AG09309 (cell line): ENCODE measurements around the gene LAMB3.
A peak's percentile ranks its signal among the peaks of the same experiment; 100 is the strongest.

Source experiments
- DNase-seq: peaks from one replicate; pipeline ENCODE4 v3.0.0-alpha.2; 2010; ENCODE audit warnings: low read depth
- H3K4me3 ChIP-seq: 2 replicates; pipeline ENCODE4 v1.5.1; 2011; ENCODE audit warnings: mild to moderate bottlenecking, low read depth, low read length, moderate library complexity; ENCODE audit not compliant: control insufficient read depth
- TF ChIP-seq, protein P1 (sequence below): IDR thresholded peaks from 2 replicates; pipeline ENCODE4 v1.5.1; 2011; ENCODE audit warnings: mild to moderate bottlenecking, low read depth, low read length, inconsistent platforms; ENCODE audit not compliant: insufficient read depth, control insufficient read depth; ENCODE audit errors: missing control alignments

LAMB3 gene

GRCh38 chr1:209565759-209566678, 86.2 kb downstream of the LAMB3 start:
- peak; percentile 50 for DNase-seq
- TF ChIP-seq, protein P1, sequence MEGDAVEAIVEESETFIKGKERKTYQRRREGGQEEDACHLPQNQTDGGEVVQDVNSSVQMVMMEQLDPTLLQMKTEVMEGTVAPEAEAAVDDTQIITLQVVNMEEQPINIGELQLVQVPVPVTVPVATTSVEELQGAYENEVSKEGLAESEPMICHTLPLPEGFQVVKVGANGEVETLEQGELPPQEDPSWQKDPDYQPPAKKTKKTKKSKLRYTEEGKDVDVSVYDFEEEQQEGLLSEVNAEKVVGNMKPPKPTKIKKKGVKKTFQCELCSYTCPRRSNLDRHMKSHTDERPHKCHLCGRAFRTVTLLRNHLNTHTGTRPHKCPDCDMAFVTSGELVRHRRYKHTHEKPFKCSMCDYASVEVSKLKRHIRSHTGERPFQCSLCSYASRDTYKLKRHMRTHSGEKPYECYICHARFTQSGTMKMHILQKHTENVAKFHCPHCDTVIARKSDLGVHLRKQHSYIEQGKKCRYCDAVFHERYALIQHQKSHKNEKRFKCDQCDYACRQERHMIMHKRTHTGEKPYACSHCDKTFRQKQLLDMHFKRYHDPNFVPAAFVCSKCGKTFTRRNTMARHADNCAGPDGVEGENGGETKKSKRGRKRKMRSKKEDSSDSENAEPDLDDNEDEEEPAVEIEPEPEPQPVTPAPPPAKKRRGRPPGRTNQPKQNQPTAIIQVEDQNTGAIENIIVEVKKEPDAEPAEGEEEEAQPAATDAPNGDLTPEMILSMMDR = peak; percentile 80
- no peak overlapping the region for H3K4me3 ChIP-seq
